Measurements from ENCODE around the gene PDXP.
"Not testable (repeated sequence)": the region's sequence is repeated elsewhere in the genome, so short reads cannot be mapped to it uniquely, and the experiment has no call there.

PDXP gene

DNA sequence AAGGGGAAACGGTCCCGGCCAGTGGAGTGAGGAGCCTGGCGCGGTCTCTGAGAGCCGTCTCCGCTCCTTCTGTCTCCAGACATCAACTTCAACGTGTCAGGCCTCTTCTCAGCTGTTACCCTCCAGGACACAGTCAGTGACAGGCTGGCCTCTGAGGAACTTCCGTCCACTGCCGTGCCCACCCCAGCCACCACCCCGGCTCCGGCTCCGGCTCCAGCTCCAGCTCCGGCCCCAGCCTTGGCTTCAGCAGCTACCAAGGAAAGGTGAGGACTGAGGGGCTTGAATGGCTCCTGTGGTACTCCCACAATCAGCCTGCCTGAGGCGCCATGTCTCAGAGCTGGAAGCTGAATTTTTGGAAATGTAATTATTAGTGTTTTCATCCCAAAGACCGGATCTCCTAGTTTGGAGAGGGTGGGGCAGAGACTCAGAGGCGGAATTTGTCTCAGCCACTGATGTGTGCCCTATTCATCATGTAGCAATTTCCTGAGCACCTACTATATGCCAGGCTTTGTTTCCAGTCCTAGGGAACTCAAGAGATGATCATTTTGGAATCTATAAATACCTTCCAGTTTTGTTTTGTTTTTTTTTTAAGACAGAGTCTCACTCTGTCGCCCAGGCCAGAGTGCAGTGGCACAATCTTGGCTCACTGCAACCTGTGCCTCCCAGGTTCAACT lies 7.9 kb upstream of the PDXP start:
- DNase-seq: no peak

DNA sequence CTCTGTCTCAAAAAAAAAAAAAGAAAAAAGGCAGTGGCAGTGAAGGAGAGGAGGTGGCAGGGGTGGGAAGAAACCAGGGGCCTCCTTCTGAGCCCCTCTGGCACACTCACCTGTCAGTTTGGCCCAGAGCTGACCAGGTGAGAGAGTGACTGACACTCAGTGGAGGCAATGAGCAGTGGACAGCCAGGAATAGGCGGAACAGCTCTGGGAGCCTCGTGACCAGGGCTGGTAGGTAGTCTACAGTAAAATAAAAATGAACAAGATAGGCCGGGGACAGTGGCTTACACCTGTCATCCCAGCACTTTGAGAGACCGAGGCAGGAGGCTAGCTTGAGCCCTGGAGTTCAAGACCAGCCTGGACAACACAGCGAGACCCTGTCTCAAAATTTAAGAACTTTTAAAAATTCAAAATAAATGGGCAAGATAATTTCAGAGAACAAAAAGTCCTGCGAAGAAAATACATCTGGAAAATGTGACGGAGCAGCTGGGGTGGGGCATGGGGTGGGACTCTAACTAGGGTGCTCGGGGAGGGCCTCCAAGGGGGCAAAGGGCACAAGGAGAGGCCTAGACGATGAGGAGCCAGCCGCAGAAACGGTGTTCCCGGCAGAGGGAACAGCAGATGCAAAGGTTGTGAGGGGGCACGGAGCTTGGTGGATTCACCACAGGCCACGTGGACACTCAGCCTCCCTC lies 3.8 kb upstream of the PDXP start:
- no peak for DNase-seq

DNA sequence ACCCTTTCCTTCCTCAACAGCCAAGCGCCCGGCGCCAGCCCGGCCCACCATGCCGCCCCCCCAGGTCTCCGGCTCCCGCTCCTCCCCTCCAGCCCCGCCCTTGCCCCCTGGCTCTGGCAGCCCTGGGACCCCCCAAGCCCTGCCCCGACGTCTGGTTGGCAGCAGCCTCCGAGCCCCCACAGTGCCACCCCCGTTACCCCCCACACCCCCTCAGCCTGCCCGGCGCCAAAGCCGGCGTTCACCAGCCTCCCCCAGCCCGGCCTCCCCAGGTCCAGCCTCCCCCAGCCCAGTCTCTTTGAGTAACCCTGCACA lies 3.3 kb upstream of the PDXP start:
- DNase-seq: no peak

DNA sequence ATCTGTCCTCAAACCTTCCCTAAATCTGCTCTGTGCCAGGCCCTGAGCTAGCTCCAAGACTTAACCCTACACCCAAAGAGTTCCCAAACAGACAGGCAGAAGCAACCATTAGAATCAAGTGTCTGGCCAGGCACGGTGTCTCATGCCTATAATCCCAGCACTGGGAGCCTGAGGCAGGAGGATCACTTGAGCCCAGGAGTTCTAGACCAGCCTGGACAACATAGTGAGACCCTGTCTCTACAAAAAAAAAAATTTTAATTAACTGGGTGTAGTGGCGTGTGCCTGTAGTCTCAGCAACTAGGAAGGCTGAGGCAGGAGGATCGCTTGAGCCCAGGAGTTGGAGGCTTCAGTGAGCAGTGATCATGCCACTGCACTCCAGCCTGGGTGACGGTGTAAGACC lies 1.9 kb upstream of the PDXP start:
- DNase-seq: not testable (repeated sequence)

DNA sequence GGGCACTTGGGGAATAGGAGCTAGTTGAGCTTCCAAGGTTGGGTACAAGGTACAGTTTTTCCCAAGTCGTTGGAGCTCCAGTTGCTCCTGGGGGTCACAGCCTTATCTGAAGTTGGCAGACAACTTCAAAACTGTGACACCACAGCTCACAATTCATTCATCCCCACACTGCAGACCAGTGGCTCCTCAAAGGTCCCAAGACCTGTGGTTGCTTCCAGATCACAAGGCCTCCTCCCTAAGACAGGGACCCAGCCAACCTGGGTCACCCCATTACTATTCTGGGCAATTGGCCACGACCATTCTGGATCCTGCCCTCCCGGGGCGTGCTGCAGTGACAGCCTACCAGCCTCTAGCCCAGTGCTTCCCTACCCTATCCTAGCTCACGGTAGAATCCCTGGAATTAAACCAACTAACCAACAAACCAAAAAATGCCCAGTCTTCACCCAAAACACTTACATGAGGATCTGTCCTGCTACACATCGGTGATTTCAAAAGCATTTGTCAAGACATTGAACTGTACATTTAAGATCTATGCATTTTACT lies 862 bp upstream of the PDXP start:
- DNase-seq: no peak

DNA sequence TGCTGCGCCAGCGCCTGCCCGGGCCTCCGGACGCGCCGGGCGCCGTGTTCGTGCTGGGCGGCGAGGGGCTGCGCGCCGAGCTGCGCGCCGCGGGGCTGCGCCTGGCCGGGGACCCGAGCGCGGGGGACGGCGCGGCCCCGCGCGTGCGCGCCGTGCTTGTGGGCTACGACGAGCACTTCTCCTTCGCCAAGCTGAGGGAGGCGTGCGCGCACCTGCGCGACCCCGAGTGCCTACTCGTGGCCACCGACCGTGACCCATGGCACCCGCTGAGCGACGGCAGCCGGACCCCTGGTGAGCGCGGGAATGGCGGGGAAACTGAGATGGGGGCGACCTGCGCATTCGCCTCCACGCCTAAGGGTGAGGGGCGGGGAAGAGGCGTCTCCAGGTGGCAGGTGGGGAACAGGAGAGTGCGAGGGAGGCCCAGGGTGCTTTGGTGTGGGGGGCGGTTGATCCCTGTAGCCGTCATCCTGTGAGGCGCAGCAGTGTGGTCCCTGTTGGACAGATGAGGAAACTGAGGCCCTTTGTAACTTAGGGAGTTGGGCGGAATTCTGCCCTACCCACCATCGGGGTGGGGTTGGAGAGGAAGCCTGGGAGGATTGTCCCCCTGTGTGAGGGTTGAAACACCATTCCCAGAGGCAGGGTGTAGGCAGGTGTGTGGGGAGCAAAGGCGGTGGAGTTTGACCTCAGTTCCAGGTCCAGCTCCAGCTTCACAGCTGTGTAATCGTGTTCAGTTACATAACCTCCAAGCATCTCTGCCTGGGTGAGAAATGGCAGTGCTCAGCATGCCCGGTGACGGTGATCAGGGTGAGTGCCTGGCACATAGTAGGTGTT lies 758 bp downstream of the PDXP start:
- DNase-seq: no peak

DNA sequence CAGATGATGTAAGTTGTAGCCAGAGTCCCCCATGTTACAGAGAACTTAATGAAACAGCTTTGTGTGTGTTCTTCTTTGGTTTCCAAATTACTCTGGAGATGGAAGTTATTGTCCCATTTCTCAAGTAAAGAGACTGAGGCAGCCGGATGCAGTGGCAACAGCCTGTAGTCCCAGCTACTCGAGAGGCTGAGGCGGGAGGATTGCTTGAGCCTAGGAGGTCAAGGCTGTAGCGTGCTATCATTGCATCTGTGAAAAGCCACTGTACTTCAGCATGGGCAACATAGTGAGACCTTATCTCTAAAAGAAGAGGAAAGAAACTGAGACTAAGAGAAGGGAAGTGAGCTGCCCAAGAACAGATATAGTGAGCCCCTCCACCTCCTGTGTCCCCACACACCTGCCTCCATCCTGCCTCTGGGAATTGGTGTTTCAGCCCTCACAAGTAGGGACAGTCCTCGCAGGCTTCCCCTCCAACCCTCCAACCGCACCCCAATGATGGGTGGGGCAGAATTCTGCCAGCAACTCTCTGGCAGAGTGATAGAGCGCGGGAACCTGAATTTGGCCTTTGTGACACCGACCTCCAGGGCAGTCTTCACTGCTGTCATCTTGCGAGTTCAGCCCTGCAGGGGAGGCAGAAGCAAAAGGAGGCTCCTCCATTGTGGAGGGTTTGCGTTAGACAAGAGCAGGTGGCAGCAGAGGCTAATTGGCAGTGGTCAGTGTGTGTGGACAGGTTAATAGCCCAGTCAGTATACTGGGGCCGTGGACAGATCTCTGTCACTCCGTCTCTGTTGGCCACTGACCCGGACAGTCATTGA lies 1.6 kb downstream of the PDXP start:
- DNase-seq: no peak

DNA sequence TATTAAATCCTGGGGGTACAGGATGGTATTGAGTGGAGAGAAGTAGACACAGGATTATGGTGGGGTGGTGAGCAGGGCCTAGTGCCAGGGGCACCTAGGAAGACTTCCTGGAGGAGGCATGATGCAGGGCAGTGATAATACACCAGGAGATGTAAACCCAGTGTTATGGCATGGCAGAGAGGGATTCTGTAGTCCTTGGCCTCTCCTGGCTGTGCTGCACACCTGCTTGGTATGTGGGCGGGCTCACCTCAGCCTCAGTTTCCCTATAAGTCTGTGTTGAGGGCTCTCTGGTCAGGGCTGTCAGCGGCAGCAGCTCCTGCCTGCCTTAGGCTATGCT lies 2.2 kb downstream of the PDXP start:
- DNase-seq: no peak

DNA sequence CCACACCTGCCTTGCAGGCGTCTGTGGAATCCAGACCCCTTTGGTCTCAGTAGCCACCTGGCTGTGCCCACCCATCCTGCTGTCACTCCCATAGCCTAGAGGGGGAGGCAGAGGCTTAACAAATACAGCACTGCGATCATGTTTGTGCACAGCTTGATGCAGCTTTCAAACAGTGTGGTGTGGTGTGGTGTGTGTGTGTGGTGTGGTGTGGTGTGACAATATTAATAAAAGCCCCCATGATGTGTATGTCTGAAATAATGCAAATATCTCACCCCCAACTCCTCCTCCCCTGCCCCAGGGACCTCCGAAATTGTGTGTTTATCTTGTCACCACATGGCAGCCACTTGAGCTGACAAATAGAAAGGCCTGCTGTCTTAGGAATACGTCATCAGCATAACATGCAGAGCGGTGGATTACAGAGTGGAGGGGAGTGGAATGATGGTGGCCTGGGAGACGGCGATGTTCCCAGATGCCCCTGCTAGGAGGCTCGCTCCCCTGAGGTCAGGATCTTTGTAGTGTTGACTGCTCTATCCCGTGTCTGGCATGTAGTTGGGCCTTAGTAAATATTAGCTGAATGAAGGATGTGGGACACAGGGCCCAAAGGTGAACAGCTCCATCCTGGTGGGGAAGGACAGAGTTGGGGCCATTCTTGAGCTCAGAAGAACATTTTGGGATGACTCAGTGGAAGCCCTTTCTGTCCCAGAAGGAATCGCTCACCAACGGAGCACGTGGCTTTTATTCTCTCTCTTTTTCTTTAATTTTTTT lies 2.8 kb downstream of the PDXP start:
- peak; percentile 27 for DNase-seq

DNA sequence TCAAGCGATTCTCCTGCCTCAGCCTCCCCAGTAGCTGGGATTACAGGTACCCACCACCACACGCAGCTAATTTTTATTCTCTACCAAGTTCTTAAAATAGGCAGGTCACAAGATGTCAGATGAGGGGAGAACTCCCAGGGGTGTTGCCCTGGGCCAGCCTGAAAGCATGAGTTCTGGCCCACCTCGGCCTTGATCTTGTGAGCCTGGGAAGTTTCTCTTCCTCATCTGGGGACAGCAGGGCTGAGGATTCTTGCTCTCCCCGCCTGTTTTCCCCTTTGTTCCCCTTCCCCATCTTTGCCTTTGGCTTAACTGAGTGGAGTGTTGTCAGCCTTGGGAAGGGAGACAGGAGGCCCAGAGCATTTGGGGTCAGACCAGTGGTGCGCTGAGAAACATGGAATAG lies 3.5 kb downstream of the PDXP start:
- DNase-seq: no peak

DNA sequence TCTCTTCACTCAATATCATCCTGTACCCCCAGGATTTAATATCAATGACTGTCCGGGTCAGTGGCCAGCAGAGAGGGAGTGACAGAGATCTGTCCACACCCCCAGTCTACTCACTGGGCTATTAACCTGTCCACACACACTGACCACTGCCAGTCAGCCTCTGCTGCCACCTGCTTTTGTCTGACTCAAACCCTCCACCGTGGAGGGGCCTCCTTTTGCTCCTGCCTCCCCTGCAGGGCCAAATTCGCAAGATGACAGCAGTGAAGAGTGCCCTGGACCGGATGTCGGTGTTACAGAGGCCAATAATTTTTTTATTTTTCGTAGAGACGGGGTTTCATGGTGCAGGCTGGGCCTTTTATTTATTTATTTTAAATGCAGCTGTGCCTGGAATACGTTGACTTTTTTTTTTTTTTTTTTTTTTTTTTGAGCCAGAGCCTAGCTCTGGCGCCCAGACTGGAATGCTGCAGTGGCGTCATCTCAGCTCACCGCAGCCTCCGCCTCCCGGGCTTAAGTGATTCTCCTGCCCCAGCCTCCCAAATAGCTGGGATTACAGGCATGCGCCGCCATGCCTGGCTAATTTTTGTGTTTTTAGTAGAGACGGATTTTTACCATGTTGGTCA lies 5.1 kb downstream of the PDXP start:
- no peak for DNase-seq

DNA sequence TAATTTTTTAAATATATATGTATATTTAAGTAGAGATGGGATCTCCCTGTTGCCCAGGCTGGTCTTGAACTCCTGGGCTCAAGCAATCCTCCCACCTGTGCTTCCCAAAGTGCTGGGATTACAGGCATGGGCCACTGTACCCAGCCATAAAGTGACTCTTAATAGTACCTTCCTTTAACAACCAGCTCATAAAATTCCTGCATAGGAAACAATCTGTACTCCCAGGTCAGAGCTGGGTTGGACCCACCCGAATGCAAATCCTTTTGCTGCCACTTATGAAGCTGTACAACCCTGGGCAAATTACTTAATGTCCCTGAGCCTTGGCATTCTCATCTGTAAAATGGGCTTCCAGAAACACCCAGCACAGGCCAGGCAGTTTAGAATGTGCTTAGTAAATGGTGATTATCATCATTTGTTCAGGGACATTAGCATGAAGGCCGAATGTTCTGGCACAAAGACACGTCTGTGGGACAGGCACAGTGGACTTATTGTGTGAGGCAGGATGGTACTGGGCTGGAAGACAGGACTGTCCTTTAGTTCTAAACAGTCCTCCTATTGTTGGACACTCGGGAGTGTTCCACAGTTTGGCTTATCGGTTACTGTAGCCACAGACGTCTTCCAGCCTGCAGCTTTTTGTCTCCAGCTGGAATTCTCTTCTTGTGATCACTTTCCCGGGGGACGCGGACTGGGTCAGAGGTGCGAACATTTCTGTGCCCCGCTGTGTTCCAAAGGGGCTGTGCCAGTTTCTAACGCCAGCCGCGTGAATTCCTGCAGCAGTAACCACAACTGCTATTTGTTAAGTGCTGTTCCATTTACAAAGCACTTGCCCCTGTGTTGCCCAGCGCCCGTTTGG lies 6.0 kb downstream of the PDXP start:
- no peak for DNase-seq

DNA sequence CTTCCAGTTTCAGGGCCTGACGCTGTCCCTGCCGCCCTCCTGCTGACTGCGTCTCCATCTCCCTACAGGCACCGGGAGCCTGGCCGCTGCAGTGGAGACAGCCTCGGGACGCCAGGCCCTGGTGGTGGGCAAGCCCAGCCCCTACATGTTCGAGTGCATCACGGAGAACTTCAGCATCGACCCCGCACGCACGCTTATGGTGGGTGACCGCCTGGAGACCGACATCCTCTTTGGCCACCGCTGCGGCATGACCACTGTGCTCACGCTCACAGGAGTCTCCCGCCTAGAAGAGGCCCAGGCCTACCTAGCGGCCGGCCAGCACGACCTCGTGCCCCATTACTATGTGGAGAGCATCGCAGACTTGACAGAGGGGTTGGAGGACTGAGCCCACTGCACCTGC lies 7.0 kb downstream of the PDXP start:
- no peak for DNase-seq

DNA sequence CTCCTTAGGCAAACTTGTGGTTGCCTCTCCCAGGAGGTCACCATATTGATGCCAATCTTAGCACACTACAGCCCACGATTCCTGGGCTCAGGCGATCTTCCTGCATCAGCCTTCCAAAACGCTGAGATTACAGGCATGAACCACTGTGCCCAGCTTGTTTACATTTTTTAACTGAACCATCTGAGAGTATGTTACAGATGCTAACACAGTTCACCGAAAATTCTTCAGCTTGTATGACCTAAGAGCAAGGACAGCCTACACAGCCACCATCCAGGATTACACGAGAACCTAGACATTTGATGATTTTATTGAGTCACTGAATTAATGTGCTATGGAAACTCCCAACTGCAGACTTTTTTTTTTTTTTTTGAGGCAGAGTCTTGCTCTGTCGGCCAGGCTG lies 11.1 kb downstream of the PDXP start:
- DNase-seq: no peak

DNA sequence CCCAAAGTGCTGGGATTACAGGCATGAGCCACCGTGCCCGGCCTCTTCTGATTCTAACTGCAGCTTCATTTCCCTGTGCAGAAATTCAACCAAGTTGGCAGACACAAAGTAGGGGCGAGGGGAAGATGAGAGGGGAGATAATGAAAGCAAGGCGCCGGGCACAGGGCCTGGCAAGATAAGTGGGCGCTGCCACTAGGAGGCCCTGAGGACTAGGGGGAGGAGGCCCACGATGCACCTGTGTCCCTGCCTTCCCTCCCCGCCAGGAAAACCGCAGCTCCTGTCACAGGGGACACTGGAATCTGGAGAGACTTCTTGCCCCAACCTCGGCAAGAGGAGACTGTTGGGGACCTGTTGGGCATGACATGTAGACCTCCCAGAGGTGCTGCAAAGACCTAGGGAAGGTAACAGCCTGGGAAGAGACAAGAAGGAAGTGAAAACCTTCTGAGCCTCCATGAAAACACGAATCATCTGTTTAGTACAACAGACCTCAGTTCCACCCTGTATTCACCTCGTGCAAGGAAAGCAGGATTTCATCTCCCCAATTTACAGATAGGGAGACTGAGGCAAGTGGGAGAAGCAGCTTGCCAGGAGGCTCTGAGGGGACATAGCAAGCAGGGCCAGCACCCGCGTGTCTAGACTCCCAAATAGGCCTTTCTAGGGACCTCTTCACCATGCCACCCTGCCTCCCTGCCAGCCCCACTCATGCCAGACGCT lies 13.8 kb downstream of the PDXP start:
- DNase-seq: no peak

DNA sequence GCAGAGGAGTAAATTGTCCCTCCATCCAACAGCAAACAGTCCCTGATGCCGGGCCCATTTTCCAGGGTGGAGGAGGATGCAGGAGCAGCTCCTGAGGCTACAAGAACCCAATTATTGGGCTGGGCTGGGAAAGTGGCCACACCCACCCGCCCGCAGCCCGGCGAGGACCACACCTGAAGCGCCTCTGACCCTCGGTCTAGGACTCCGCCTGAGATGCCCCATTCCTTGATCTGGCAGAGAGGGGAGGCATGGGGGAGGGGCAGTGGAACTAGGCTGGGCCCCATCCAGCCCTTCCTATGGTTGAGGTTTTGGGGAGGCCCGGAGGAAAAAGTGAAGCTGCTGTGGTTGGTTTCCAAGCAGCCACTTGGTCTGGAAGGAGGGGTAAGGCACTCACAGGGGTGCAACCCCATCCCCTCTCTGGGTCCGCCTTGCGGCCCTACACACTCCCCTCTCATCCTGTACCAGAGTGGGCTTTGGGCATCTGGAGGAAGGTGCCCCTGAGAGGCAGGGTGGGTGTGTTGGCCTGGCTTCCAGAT lies 14.5 kb downstream of the PDXP start:
- no peak for DNase-seq

DNA sequence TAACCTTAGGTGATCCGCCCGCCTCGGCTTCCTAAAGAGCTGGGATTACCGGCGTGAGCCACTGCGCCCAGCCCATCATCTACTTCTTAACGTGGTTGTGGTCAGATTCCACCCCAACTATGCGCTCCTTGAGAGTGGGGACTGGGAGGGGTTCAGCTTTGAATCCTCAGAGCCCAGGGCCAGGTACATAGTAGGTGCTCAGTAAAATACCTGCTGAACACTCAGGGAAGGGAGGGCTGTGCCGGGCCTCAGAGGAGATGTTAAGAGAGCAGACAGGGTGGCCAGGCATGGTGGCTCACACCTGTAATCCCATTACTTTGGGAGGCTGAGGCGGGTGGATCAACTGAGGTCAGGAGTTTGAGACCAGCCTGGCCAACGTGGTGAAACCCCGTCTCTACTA lies 15.7 kb downstream of the PDXP start:
- DNase-seq: no peak

DNA sequence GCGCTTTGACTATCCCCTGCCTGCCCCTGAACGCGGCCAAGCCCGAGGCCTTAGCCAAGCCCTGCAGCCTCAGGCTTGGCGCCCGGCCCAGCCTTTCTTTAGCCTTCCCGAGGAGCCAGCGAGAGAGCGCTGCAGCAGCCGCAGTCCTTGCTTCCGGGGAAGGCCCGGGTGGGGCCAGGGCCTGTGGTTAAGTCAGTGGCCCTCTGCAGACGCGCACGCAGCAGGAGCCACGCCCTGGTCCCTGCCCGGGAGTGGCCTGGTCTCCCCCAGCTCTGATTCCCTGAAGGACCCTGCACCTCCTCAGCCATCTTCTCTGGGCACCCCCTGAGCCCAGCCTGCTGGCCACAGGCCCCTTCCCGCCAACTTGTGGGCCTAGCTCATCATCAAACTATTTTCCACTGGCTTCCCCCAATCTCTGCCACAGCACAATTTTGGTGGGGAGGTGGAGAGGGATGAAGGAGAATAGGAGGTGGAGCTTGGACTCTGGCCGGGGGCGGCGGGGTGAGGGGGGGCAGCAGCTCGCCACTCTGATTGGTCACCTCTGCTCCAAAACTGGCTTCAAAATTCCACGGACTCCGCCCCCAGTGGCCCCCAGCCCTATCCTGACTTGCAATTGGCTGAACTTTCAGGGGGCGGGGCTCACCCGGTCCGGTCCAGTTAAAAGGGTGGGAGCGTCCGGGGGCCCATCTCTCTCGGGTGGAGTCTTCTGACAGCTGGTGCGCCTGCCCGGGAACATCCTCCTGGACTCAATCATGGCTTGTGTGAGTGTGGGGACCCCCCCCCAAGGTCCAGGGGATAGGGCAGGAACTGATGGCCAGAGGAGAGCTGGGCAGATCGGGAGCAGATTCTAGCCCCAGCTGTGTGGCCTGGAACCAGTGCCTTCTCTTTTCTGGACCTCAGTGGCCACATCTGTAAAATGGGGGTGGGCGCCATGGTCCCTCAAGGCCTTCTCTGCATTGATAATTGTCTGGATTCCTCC lies 16.7 kb downstream of the PDXP start, which contains the start of gene LGALS1:
LGALS1 (plus strand) TSS at position 686 of the 979 bp plus-strand sequence; CDS start at position 753, 67 bp downstream.
- peak; percentile 35 for DNase-seq
